ENCODE results near the gene MCEE. TPM values are rescaled to one million over a fixed set of nuclear protein-coding genes. Genes with fewer than 3 reads are reported as not detected.

Gene MCEE
- total RNA-seq, 1 experiment from 2014 or later: 11.8 TPM

DNA sequence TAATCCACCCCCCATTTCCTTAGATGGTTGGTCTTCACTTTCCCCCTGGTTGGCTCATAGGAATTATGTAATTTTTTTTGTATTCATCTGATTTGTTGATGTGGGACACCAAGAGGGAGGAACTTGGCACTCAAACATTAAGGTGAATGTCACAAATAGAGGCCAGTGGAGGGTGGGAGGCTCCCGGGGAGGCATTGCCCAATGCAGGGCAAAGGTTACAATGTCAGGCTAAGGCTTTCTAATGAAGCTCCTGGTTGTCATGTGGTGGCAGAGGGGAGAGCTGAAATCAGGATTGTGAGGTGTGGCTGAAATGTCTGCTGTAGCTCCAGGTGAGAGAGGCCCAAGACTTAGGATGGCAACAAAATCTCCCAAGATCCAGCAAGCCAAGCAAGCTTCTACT, 43.1 kb upstream of the MCEE start:
- BruUV-seq (replicated peaks): no TSS peak
- no peak for TF ChIP-seq EZH2 (IDR thresholded peaks at IDR 0.05; ENCODE audit: borderline replicate concordance, low read depth, low read length, poor library complexity, severe bottlenecking)
- TF ChIP-seq, protein P1, sequence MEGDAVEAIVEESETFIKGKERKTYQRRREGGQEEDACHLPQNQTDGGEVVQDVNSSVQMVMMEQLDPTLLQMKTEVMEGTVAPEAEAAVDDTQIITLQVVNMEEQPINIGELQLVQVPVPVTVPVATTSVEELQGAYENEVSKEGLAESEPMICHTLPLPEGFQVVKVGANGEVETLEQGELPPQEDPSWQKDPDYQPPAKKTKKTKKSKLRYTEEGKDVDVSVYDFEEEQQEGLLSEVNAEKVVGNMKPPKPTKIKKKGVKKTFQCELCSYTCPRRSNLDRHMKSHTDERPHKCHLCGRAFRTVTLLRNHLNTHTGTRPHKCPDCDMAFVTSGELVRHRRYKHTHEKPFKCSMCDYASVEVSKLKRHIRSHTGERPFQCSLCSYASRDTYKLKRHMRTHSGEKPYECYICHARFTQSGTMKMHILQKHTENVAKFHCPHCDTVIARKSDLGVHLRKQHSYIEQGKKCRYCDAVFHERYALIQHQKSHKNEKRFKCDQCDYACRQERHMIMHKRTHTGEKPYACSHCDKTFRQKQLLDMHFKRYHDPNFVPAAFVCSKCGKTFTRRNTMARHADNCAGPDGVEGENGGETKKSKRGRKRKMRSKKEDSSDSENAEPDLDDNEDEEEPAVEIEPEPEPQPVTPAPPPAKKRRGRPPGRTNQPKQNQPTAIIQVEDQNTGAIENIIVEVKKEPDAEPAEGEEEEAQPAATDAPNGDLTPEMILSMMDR (conservative IDR thresholded peaks at IDR 0.05; ENCODE audit: low read depth, low read length): no peak
- no peak for DNase-seq (ENCODE audit: low spot score)
- H3K9me3 ChIP-seq (ENCODE audit: low read depth, low read length, poor library complexity, severe bottlenecking): no peaks in the 10 kb centered on the region
- no peak overlapping the region for H3K27ac ChIP-seq (ENCODE audit: low read depth, low read length, poor library complexity, severe bottlenecking)
- H3K36me3 ChIP-seq (ENCODE audit: insufficient read depth, low read length, poor library complexity, severe bottlenecking): no peaks in the 10 kb centered on the region
- ChIA-PET POLR2A (ENCODE audit: low non-redundant PET) (no interaction called here), CTCF (interaction anchor here (0.5 to 0.6 kb wide), 2 partner anchors 8 to 341 kb away, joined by 3 to 5 read pairs; no protein-coding TSS in a partner anchor)
- H3K27me3 ChIP-seq (replicated peaks; ENCODE audit: insufficient read depth, low read depth, low read length, poor library complexity): no peaks in the 10 kb centered on the region
- intact Hi-C loops (cut with micrococcal nuclease; ENCODE audit: unreplicated experiment): no loop called here
- no peaks in the 10 kb centered on the region for H3K4me1 ChIP-seq (ENCODE audit: insufficient read depth, low read length, poor library complexity, severe bottlenecking)
- H3K4me3 ChIP-seq (ENCODE audit: low read depth, low read length, poor library complexity, severe bottlenecking): no peak overlapping the region

DNA sequence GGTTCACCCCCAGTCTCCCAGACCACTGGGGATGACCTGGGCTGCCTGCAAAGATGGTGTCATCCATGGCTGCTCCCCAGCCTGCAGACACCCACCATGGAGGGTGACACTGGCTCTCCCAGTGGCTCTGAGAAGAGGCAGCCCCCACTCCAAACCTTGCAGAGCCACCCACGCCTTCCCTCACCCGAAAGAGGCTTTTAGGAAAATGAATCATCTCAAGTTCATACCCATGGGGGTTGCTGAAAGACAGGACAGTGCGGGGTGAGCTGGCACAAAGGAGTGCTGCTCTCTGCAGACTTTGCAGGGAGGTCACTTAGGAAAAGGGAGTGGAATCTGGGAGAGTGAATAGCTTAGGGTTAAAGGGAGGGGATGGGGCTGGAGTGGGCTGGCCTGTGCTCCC, 36.8 kb upstream of the MCEE start:
- H3K4me3 ChIP-seq (ENCODE audit: low read depth, low read length, poor library complexity, severe bottlenecking): no peak overlapping the region
- no peak overlapping the region for H3K27ac ChIP-seq (ENCODE audit: low read depth, low read length, poor library complexity, severe bottlenecking)
- no peaks in the 10 kb centered on the region for H3K27me3 ChIP-seq (replicated peaks; ENCODE audit: insufficient read depth, low read depth, low read length, poor library complexity)
- intact Hi-C loops (cut with micrococcal nuclease; ENCODE audit: unreplicated experiment): no loop called here
- peak; percentile 14 for DNase-seq (ENCODE audit: low spot score)
- BruUV-seq (replicated peaks): no TSS peak
- H3K9me3 ChIP-seq (ENCODE audit: low read depth, low read length, poor library complexity, severe bottlenecking): no peaks in the 10 kb centered on the region
- no peak for TF ChIP-seq EZH2 (IDR thresholded peaks at IDR 0.05; ENCODE audit: borderline replicate concordance, low read depth, low read length, poor library complexity, severe bottlenecking)
- TF ChIP-seq, protein P1 (conservative IDR thresholded peaks at IDR 0.05; ENCODE audit: low read depth, low read length): no peak
- no peaks in the 10 kb centered on the region for H3K4me1 ChIP-seq (ENCODE audit: insufficient read depth, low read length, poor library complexity, severe bottlenecking)
- no peaks in the 10 kb centered on the region for H3K36me3 ChIP-seq (ENCODE audit: insufficient read depth, low read length, poor library complexity, severe bottlenecking)
- CTCF ChIA-PET: no interaction called here
- POLR2A ChIA-PET (ENCODE audit: low non-redundant PET): no interaction called here

DNA sequence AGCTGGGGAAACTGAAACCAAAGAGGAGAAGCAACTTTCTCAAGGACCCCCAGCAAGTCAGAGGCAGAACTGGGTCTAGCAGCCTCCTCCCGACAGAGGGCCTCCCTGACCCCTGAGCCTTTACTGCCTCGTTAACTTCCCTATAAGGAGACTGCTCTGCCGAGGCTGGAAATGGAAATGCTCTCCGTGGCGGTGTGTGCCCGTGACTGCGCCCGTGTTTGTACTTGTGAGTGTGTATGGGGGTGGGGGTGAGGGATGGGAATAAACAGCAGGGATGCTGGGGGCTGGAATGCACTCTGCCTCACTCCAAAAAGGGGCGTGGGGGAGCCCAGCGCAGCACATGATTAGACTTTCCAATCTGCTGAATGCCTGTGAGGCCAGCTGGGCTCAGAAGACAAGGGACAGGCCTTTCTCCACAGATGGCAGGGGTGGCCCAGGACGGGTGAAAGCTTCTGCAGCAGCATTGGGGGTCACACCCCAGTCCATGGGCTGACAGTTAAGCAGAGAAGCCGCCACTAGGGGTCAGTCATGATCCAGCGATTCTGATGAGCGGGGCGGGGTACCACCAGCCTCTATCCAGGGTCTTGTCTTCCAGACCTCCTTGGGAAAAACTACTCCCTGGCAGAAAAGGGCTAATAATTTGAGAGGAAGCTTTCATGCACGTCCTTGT, 27.2 kb upstream of the MCEE start:
- ChIA-PET POLR2A (ENCODE audit: low non-redundant PET) (no interaction called here), CTCF (interaction anchor here (0.6 to 1.1 kb wide), 2 partner anchors 143 to 293 kb away, joined by 3 to 4 read pairs; no protein-coding TSS in a partner anchor)
- DNase-seq (ENCODE audit: low spot score): peak; percentile 69
- no TSS peak for BruUV-seq (replicated peaks)
- TF ChIP-seq, protein P1 (conservative IDR thresholded peaks at IDR 0.05; ENCODE audit: low read depth, low read length): peak; percentile 79
- TF ChIP-seq EZH2 (IDR thresholded peaks at IDR 0.05; ENCODE audit: borderline replicate concordance, low read depth, low read length, poor library complexity, severe bottlenecking): no peak
- Histone ChIP-seq H3K4me3 (ENCODE audit: low read depth, low read length, poor library complexity, severe bottlenecking) (peak overlapping the region; percentile 17), H3K27me3 (replicated peaks; ENCODE audit: insufficient read depth, low read depth, low read length, poor library complexity) (no peaks in the 10 kb centered on the region), H3K27ac (ENCODE audit: low read depth, low read length, poor library complexity, severe bottlenecking) (no peak overlapping the region), H3K9me3 (ENCODE audit: low read depth, low read length, poor library complexity, severe bottlenecking) (no peaks in the 10 kb centered on the region), H3K36me3 (ENCODE audit: insufficient read depth, low read length, poor library complexity, severe bottlenecking) (no peaks in the 10 kb centered on the region), H3K4me1 (ENCODE audit: insufficient read depth, low read length, poor library complexity, severe bottlenecking) (peaks cover 6% of the 10 kb centered on the region)
- intact Hi-C loops (cut with micrococcal nuclease; ENCODE audit: unreplicated experiment): loop anchor here (1.0 to 10.0 kb wide), 2 partner anchors 138 to 353 kb away; no protein-coding TSS in a partner anchor
